ENCODE measurements around the gene RETREG2.

GRCh38 chr2:219161097-219161496 is 17.0 kb upstream of the RETREG2 start:
- TF ChIP-seq RCOR1 (IDR thresholded peaks at IDR 0.05; ENCODE audit: insufficient replicate concordance, low read length): no peak
- TF ChIP-seq RAD21 (IDR thresholded peaks at IDR 0.05; ENCODE audit: low read length): no peak
- no peak for TF ChIP-seq CTCF (conservative IDR thresholded peaks at IDR 0.05; ENCODE audit: low read depth, low read length)
- TF ChIP-seq POLR2A (IDR thresholded peaks at IDR 0.05; ENCODE audit: low read depth, low read length): no peak

Measured in IMR-90 (cell line).